ENCODE data around the gene MGAT4B. TPM values are rescaled to one million over a fixed set of nuclear protein-coding genes. Genes with fewer than 3 reads are reported as not detected.

The MGAT4B gene
- total RNA-seq, 1 experiment from 2014 or later, result 337 TPM

DNA sequence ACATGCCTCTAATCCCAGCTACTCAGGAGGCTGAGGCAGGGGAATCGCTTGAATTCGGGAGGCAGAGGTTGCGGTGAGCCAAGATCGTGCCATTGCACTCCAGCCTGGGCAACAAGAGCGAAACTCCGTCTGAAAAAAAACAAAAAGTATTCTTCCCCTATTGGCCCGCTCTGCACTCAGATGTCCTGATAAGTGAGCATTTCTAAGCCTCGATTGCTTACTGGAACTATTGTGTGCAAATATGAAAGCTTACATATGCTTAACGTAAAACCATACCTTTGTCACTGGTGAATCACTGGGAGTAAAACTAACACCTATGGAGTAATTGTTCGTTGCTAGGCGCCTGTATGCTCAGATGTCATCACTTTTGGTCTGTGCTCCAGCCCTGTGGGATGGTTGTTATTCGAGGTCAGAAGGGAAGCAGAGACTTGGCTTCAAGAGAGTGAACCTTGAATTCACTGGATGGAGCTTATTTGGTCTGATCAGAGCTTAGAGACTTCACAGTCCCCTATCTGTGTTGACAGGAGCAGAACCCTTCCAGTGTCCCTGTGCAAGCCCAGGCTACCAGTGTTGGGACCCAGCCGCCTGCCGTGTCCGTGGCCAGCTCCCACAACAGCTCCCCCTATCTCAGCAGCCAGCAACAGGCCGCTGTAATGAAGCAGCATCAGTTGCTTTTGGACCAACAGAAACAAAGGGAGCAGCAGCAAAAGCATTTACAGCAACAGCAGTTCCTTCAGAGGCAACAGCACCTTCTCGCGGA, 38.2 kb downstream of the MGAT4B start:
- H3F3A ChIP-seq (ENCODE audit: insufficient read depth, low read depth), result no peaks in the 10 kb centered on the region; the same call in 1 of the 2 replicates
- BruUV-seq (replicated peaks), result no TSS peak
- no peaks in the 10 kb centered on the region for H3K9me2 ChIP-seq (ENCODE audit: insufficient read depth)
- no peaks in the 10 kb centered on the region for H3K27me3 ChIP-seq (ENCODE audit: insufficient read depth, low read depth)
- H3K4me3 ChIP-seq, result no peak overlapping the region
- no peaks in the 10 kb centered on the region for H3K9me3 ChIP-seq (ENCODE audit: insufficient read depth, low read depth)
- peaks cover 15% of the 10 kb centered on the region for H4K20me1 ChIP-seq (ENCODE audit: insufficient read depth)
- 0 out of 2 replicates have a peak, but pooled peaks cover 10% of the 10 kb centered on the region for H3K36me3 ChIP-seq (ENCODE audit: low read depth)
- H3K4me1 ChIP-seq (replicated peaks; ENCODE audit: insufficient read depth), result peaks cover 6% of the 10 kb centered on the region
- H3K4me2 ChIP-seq, result no peak overlapping the region
- no peak for DNase-seq
- TF ChIP-seq, protein P1, sequence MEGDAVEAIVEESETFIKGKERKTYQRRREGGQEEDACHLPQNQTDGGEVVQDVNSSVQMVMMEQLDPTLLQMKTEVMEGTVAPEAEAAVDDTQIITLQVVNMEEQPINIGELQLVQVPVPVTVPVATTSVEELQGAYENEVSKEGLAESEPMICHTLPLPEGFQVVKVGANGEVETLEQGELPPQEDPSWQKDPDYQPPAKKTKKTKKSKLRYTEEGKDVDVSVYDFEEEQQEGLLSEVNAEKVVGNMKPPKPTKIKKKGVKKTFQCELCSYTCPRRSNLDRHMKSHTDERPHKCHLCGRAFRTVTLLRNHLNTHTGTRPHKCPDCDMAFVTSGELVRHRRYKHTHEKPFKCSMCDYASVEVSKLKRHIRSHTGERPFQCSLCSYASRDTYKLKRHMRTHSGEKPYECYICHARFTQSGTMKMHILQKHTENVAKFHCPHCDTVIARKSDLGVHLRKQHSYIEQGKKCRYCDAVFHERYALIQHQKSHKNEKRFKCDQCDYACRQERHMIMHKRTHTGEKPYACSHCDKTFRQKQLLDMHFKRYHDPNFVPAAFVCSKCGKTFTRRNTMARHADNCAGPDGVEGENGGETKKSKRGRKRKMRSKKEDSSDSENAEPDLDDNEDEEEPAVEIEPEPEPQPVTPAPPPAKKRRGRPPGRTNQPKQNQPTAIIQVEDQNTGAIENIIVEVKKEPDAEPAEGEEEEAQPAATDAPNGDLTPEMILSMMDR (conservative IDR thresholded peaks at IDR 0.05), result no peak
- no peak for TF ChIP-seq EZH2 (IDR thresholded peaks at IDR 0.05; ENCODE audit: low read depth)
- intact Hi-C loops (cut with micrococcal nuclease; ENCODE audit: unreplicated experiment), result no loop called here
- H3K79me2 ChIP-seq (ENCODE audit: low read depth), result peaks cover 21% of the 10 kb centered on the region
- POLR2A ChIA-PET (ENCODE audit: unreplicated experiment), result no interaction called here
- CTCF ChIA-PET, result no interaction called here
- H2AFZ ChIP-seq, result no peak overlapping the region
- no peak overlapping the region for H3K27ac ChIP-seq

GRCh38 chr5:179767496-179768100, 39.1 kb downstream of the MGAT4B start:
- CTCF ChIA-PET, result interaction anchor here (0.7 kb wide), 1 partner anchor 20 kb away, joined by 14 read pairs; no protein-coding TSS in a partner anchor
- BruUV-seq (replicated peaks), result no TSS peak
- H3F3A ChIP-seq (ENCODE audit: insufficient read depth, low read depth), result peaks cover 4% of the 10 kb centered on the region
- H4K20me1 ChIP-seq (ENCODE audit: insufficient read depth), result peaks cover 19% of the 10 kb centered on the region
- 0 out of 2 replicates have a peak, but pooled peaks cover 10% of the 10 kb centered on the region for H3K36me3 ChIP-seq (ENCODE audit: low read depth)
- intact Hi-C loops (cut with micrococcal nuclease; ENCODE audit: unreplicated experiment), result no loop called here
- no peak overlapping the region for H3K4me2 ChIP-seq
- DNase-seq, result no peak
- no peaks in the 10 kb centered on the region for H3K9me3 ChIP-seq (ENCODE audit: insufficient read depth, low read depth)
- no peak for TF ChIP-seq EZH2 (IDR thresholded peaks at IDR 0.05; ENCODE audit: low read depth)
- TF ChIP-seq, protein P1 (conservative IDR thresholded peaks at IDR 0.05), result no peak
- no peak overlapping the region for H3K27ac ChIP-seq
- POLR2A ChIA-PET (ENCODE audit: unreplicated experiment), result no interaction called here
- no peaks in the 10 kb centered on the region for H3K9me2 ChIP-seq (ENCODE audit: insufficient read depth)
- H3K79me2 ChIP-seq (ENCODE audit: low read depth), result peaks cover 24% of the 10 kb centered on the region
- H3K27me3 ChIP-seq (ENCODE audit: insufficient read depth, low read depth), result no peaks in the 10 kb centered on the region
- H3K4me3 ChIP-seq, result no peak overlapping the region
- peaks cover 14% of the 10 kb centered on the region for H3K4me1 ChIP-seq (replicated peaks; ENCODE audit: insufficient read depth)
- H2AFZ ChIP-seq, result no peak overlapping the region

DNA sequence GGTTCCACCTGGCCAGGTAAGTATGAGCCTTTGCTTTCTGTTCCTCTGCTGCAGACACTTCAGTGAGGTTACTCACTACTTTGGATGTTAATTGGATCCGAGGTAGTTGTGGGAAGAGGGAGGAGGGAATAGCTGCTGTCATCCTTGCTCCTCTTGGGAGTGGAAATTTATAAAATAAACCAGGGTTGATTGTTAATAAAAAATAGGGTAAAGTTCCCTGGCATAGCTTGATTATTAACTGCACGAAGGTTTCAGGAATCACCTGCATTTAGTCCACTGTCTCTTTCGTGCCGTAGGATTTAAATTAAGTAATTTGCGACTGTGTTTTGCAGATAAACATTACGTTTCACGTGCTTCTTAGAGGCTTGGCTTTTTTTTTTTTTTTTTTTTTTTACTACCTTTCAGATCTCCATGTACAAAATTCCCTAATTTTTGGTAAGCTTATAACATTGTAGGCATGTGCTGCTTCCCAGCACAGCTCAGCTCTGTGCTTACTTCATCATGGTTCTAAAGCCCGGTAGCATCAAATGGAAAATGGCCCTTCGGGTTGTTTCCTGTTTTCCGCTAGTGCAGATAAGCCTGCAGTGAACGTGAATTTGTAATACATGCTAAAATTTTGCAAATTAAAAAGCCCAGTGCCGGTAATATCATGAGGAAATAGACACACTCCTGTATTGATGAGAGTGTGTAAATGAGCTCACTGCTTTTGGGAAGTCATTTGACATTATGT, 39.8 kb downstream of the MGAT4B start:
- no peak overlapping the region for H3K27ac ChIP-seq
- H3K4me2 ChIP-seq, result no peak overlapping the region
- H3K4me3 ChIP-seq, result no peak overlapping the region

More for the DNA sequence above, 39.8 kb downstream of the MGAT4B start:
- Histone ChIP-seq H3K79me2 (ENCODE audit: low read depth) (peaks cover 29% of the 10 kb centered on the region), H3K36me3 (ENCODE audit: low read depth) (0 out of 2 replicates have a peak, but pooled peaks cover 10% of the 10 kb centered on the region), H3K4me1 (replicated peaks; ENCODE audit: insufficient read depth) (peaks cover 22% of the 10 kb centered on the region), H4K20me1 (ENCODE audit: insufficient read depth) (peaks cover 25% of the 10 kb centered on the region), H3K9me3 (ENCODE audit: insufficient read depth, low read depth) (no peaks in the 10 kb centered on the region), H3K27me3 (ENCODE audit: insufficient read depth, low read depth) (no peaks in the 10 kb centered on the region), H2AFZ (no peak overlapping the region), H3F3A (ENCODE audit: insufficient read depth, low read depth) (peaks cover 11% of the 10 kb centered on the region), H3K9me2 (ENCODE audit: insufficient read depth) (no peaks in the 10 kb centered on the region)
- CTCF ChIA-PET, result interaction anchor here (0.6 to 0.7 kb wide), 2 partner anchors 21 to 731 kb away, joined by 7 to 14 read pairs; no protein-coding TSS in a partner anchor
- no peak for TF ChIP-seq EZH2 (IDR thresholded peaks at IDR 0.05; ENCODE audit: low read depth)
- TF ChIP-seq, protein P1 (conservative IDR thresholded peaks at IDR 0.05), result no peak
- POLR2A ChIA-PET (ENCODE audit: unreplicated experiment), result no interaction called here
- no TSS peak for BruUV-seq (replicated peaks)
- intact Hi-C loops (cut with micrococcal nuclease; ENCODE audit: unreplicated experiment), result no loop called here
- no peak for DNase-seq
